ENCODE measurements around the gene NNT.

DNA sequence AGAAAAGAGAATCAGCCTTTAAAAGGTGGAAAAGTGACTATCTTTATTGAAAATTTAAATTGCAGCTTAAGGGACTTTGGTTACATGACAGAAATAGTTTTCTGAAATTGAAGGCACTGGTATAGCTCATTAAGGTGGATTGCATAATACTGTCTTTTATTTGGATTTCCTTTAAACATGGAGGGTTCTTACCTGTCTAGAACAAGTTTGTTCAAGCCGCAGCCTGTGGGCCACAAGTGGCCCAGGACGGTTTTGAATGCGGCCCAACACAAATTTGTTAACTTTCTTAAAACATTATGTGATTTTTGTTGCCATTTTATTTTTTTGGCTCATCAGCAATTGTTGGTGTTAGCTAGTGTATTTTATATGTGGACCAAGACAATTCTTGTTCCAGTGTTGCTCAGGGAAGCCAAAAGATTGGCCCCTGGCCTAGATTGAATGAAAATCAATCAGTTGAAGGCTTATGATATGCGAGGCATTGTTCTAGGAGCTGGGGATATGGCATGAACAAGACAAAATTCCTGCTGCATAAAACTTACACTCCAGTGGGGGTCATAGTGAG is 18.0 kb downstream of the NNT start:
- no peak for TF ChIP-seq POLR2A (IDR thresholded peaks at IDR 0.05; ENCODE audit: low read depth, low read length)
- TF ChIP-seq, protein P1, sequence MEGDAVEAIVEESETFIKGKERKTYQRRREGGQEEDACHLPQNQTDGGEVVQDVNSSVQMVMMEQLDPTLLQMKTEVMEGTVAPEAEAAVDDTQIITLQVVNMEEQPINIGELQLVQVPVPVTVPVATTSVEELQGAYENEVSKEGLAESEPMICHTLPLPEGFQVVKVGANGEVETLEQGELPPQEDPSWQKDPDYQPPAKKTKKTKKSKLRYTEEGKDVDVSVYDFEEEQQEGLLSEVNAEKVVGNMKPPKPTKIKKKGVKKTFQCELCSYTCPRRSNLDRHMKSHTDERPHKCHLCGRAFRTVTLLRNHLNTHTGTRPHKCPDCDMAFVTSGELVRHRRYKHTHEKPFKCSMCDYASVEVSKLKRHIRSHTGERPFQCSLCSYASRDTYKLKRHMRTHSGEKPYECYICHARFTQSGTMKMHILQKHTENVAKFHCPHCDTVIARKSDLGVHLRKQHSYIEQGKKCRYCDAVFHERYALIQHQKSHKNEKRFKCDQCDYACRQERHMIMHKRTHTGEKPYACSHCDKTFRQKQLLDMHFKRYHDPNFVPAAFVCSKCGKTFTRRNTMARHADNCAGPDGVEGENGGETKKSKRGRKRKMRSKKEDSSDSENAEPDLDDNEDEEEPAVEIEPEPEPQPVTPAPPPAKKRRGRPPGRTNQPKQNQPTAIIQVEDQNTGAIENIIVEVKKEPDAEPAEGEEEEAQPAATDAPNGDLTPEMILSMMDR (IDR thresholded peaks at IDR 0.05 in 2 of 3, conservative IDR thresholded peaks at IDR 0.05 in 1 of 3; ENCODE audit: control insufficient read depth in 2 of 3, extremely low read depth in 1 of 3, insufficient read depth in 1 of 3, low read depth in 3 of 3, low read length in 3 of 3) = no peak
- no peak for TF ChIP-seq RBBP5 (conservative IDR thresholded peaks at IDR 0.05)
- no peak for TF ChIP-seq SPI1 (IDR thresholded peaks at IDR 0.05; ENCODE audit: borderline replicate concordance, insufficient read depth, low read depth, low read length)

Measured in GM12878 (cell line).